HG02678 (cell line): ENCODE measurements around the gene SSBP4.

Experiments used
- ATAC-seq: cut with Tn5 transposase; IDR thresholded peaks from one replicate; pipeline ENCODE4 v1.9.1; 2021; ENCODE audit warnings: mild to moderate bottlenecking, moderate library complexity; ENCODE audit not compliant: unreplicated experiment

SSBP4 gene

DNA sequence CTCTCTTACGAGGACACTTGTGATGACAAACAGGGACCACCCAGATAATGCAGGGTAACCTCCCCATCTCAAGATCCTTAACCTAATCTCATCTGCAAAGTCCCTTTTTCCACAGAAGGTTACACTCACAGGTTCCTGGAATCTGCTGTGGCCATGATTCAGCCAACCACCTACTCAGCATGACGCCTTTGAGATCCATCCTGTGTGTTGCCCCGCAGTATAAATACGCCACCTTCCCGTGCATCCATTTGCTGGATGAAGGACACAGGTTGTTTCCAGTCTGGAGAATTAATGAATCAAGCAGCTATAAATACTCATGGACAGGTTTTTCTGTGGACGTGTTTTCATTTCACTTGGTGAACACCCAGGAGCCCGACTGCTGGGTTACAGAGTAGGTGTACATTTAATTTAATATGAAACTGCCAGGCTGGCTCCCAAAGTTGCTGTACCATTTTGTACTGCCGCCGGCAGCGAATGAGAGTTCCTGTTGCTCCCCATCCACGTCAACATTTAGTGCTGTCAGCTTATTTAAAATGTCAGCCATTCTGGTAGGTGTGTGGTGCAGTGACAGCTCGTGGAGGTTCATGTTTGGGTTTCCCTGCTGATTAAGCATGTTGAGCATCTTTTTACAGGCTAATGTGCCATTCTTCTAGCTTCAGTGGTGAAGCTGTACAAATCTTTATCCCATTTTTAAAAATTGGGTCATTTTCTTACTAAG is 62.5 kb downstream of the SSBP4 start:
- ATAC-seq, result no peak

DNA sequence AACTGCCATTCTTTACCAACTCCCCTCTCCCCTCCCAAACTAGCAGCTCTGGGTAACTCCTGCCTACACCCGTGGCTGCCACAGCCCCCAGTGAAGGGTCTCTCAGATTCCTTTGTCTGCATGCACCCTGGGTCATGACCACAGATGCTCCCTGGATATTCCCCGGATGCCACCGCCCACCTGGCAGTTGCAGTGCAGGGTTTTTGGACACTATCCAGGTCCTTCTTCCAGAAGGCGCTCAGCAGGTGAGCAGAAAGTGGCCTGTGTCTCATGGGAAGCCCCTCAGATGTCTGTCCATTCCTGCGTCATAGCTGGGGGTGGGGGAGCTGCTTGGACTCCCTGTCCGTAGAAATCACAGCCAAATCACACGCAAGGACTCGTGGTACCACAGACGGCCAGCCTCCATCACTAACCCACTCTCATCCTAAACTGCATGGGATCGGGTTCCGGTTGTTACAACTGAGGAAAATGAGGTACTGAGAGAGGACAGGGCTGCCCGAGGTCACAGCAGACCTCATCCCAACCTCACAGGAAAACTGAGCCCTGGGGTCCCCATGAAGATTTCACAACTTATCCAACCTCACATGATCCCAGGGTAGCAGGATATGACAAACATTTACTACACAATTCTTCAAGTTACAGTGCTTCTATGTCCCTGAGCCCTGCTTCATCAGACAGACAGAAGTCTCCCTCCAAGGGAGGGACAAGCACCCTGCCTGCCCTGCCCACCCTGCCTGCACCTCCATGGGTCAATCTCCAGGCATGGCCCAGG is 64.1 kb downstream of the SSBP4 start:
- ATAC-seq, result no peak
